Activated naive CD8-positive, alpha-beta T cell treated with anti-CD3 and anti-CD28 coated beads, Interleukin-2, amount 10 ng/mL, durations not matched to agents 7 days and 5 days (primary cell): Measurements from ENCODE around the gene ABCC2. TPM values are rescaled to one million over a fixed set of nuclear protein-coding genes. Genes with fewer than 3 reads are reported as not detected.
"Not testable (repeated sequence)": the region's sequence is repeated elsewhere in the genome, so short reads cannot be mapped to it uniquely, and the experiment has no call there.

ENCODE experiments used
- ATAC-seq: fragments of 150-1000 bp; cut with Tn5 transposase; one replicate; pipeline ENCODE4 v1.10.0; 2021; ENCODE audit warnings: low read depth, moderate library complexity
- POLR2A ChIA-PET: fragments of 350-600 bp; sonication (Branson Sonifier 250); formaldehyde crosslinking; loops from one replicate; lab custom pipeline; 2021; ENCODE audit warnings: antibody characterized with exemption; lab: Charles Lee
- DNase-seq: peaks from one replicate; pipeline ENCODE4 v3.0.0; 2021
- H3K27ac Mint-ChIP-seq: one replicate; pipeline ENCODE4 v1.8.0; 2022; ENCODE audit warnings: mild to moderate bottlenecking, mixed read lengths
- H3K27me3 Mint-ChIP-seq: one replicate; pipeline ENCODE4 v1.8.0; 2022; ENCODE audit warnings: mild to moderate bottlenecking, moderate library complexity, mixed read lengths
- H3K36me3 Mint-ChIP-seq: one replicate; pipeline ENCODE4 v1.8.0; 2021; ENCODE audit warnings: mild to moderate bottlenecking, mixed read lengths
- H3K4me1 Mint-ChIP-seq: one replicate; pipeline ENCODE4 v1.8.0; 2021; ENCODE audit warnings: mixed read lengths
- H3K4me3 Mint-ChIP-seq: one replicate; pipeline ENCODE4 v1.8.0; 2022; ENCODE audit warnings: mild to moderate bottlenecking, moderate library complexity, mixed read lengths
- H3K9me3 Mint-ChIP-seq: one replicate; pipeline ENCODE4 v1.8.0; 2021; ENCODE audit warnings: mixed read lengths
- total RNA-seq, 2 experiments: library from RNA; stranded (reverse); gene quantifications; one replicate each; pipeline ENCODE4 v1.2.3, GENCODE V29; 2021

The ABCC2 gene
- total RNA-seq = 1 to 10 TPM; 2.4 to 2.5 TPM

- POLR2A ChIA-PET = no interaction called here
- Mint-ChIP-seq H3K4me1 (peaks cover 11% of the 10 kb centered on the region), H3K4me3 (no peak within 1 kb of the TSS), H3K27ac (no peak within 1 kb of the TSS), H3K36me3 (no peaks in the 10 kb centered on the region), H3K9me3 (no peaks in the 10 kb centered on the region), H3K27me3 (no peaks in the 10 kb centered on the region)
- no peak for DNase-seq
- ATAC-seq = no peak
These were observed at the start of gene ABCC2 for GRCh38 chr10:99782447-99783286. Gene ABCC2 (plus strand): TSS chr10:99782640. CDS start chr10:99782845, 205 bp downstream.

GRCh38 chr10:99733366-99733765, 49.1 kb upstream of the ABCC2 start:
- no peaks in the 10 kb centered on the region for H3K9me3 Mint-ChIP-seq
- POLR2A ChIA-PET = no interaction called here
- H3K4me3 Mint-ChIP-seq = peak overlapping the region; percentile 79
- ATAC-seq (no peak), DNase-seq (no peak)
- H3K4me1 Mint-ChIP-seq = peaks cover 19% of the 10 kb centered on the region
- H3K27ac Mint-ChIP-seq = peak overlapping the region; percentile 27
- peaks cover 36% of the 10 kb centered on the region for H3K36me3 Mint-ChIP-seq
- H3K27me3 Mint-ChIP-seq = no peaks in the 10 kb centered on the region

GRCh38 chr10:99734111-99734510, 48.3 kb upstream of the ABCC2 start:
- POLR2A ChIA-PET, ATAC-seq, H3K27ac Mint-ChIP-seq, H3K4me3 Mint-ChIP-seq, DNase-seq, H3K27me3 Mint-ChIP-seq, H3K9me3 Mint-ChIP-seq: not testable (repeated sequence)
- Mint-ChIP-seq H3K36me3 (peaks cover 38% of the 10 kb centered on the region), H3K4me1 (peaks cover 19% of the 10 kb centered on the region)

GRCh38 chr10:99740260-99740659, 42.2 kb upstream of the ABCC2 start:
- peaks cover 76% of the 10 kb centered on the region for H3K36me3 Mint-ChIP-seq
- POLR2A ChIA-PET = no interaction called here
- H3K4me1 Mint-ChIP-seq = peaks cover 1% of the 10 kb centered on the region
- H3K27me3 Mint-ChIP-seq = no peaks in the 10 kb centered on the region
- H3K27ac Mint-ChIP-seq = no peak overlapping the region
- DNase-seq (no peak), ATAC-seq (no peak)
- peaks cover 11% of the 10 kb centered on the region for H3K9me3 Mint-ChIP-seq
- no peak overlapping the region for H3K4me3 Mint-ChIP-seq

GRCh38 chr10:99740933-99741559, 41.4 kb upstream of the ABCC2 start:
- DNase-seq (no peak), ATAC-seq (no peak)
- Mint-ChIP-seq H3K27ac (no peak overlapping the region), H3K4me1 (peaks cover 1% of the 10 kb centered on the region), H3K9me3 (peaks cover 11% of the 10 kb centered on the region), H3K27me3 (no peaks in the 10 kb centered on the region), H3K4me3 (no peak overlapping the region), H3K36me3 (peaks cover 77% of the 10 kb centered on the region)
- POLR2A ChIA-PET = no interaction called here

- POLR2A ChIA-PET = interaction anchor here (0.5 to 0.8 kb wide), 3 partner anchors 10 to 15 kb away, joined by 3 to 5 read pairs (median 4); partner anchors contain the start of genes COX15 and CUTC
- no peak overlapping the region for H3K4me3 Mint-ChIP-seq
- DNase-seq (no peak), ATAC-seq (no peak)
- H3K9me3 Mint-ChIP-seq = peaks cover 11% of the 10 kb centered on the region
- H3K36me3 Mint-ChIP-seq = peaks cover 70% of the 10 kb centered on the region
- no peaks in the 10 kb centered on the region for H3K27me3 Mint-ChIP-seq
- H3K27ac Mint-ChIP-seq = no peak overlapping the region
- H3K4me1 Mint-ChIP-seq = peaks cover 3% of the 10 kb centered on the region
These were observed 40.2 kb upstream of the ABCC2 start for GRCh38 chr10:99742254-99742653.

GRCh38 chr10:99742701-99743100, 39.7 kb upstream of the ABCC2 start:
- DNase-seq (no peak), ATAC-seq (no peak)
- peaks cover 3% of the 10 kb centered on the region for H3K4me1 Mint-ChIP-seq
- H3K4me3 Mint-ChIP-seq = no peak overlapping the region
- POLR2A ChIA-PET = interaction anchor here (0.5 to 0.7 kb wide), 3 partner anchors 13 to 471 kb away, joined by 4 to 5 read pairs (median 4); no protein-coding TSS in a partner anchor
- H3K36me3 Mint-ChIP-seq = peaks cover 66% of the 10 kb centered on the region
- H3K27ac Mint-ChIP-seq = no peak overlapping the region
- H3K27me3 Mint-ChIP-seq = no peaks in the 10 kb centered on the region
- H3K9me3 Mint-ChIP-seq = peaks cover 11% of the 10 kb centered on the region

- H3K4me3 Mint-ChIP-seq = no peak overlapping the region
- POLR2A ChIA-PET = no interaction called here
- ATAC-seq (no peak), DNase-seq (no peak)
- peaks cover 5% of the 10 kb centered on the region for H3K4me1 Mint-ChIP-seq
- no peak overlapping the region for H3K27ac Mint-ChIP-seq
- H3K9me3 Mint-ChIP-seq = peaks cover 11% of the 10 kb centered on the region
- peaks cover 63% of the 10 kb centered on the region for H3K36me3 Mint-ChIP-seq
- no peaks in the 10 kb centered on the region for H3K27me3 Mint-ChIP-seq
These were observed 38.6 kb upstream of the ABCC2 start for GRCh38 chr10:99743841-99744240.

GRCh38 chr10:99746166-99746565, 36.3 kb upstream of the ABCC2 start:
- ATAC-seq, H3K27me3 Mint-ChIP-seq, POLR2A ChIA-PET, DNase-seq, H3K27ac Mint-ChIP-seq, H3K4me3 Mint-ChIP-seq, H3K4me1 Mint-ChIP-seq, H3K9me3 Mint-ChIP-seq: not testable (repeated sequence)
- peaks cover 52% of the 10 kb centered on the region for H3K36me3 Mint-ChIP-seq

GRCh38 chr10:99748823-99749451, 33.5 kb upstream of the ABCC2 start:
- DNase-seq (no peak), ATAC-seq (no peak)
- no peak overlapping the region for H3K4me3 Mint-ChIP-seq
- H3K27ac Mint-ChIP-seq = no peak overlapping the region
- peaks cover 4% of the 10 kb centered on the region for H3K4me1 Mint-ChIP-seq
- peaks cover 34% of the 10 kb centered on the region for H3K36me3 Mint-ChIP-seq
- no peaks in the 10 kb centered on the region for H3K9me3 Mint-ChIP-seq
- no peaks in the 10 kb centered on the region for H3K27me3 Mint-ChIP-seq
- POLR2A ChIA-PET = no interaction called here

GRCh38 chr10:99750641-99751040, 31.8 kb upstream of the ABCC2 start:
- no peak overlapping the region for H3K27ac Mint-ChIP-seq
- POLR2A ChIA-PET = no interaction called here
- no peaks in the 10 kb centered on the region for H3K27me3 Mint-ChIP-seq
- ATAC-seq (no peak), DNase-seq (no peak)
- H3K9me3 Mint-ChIP-seq = no peaks in the 10 kb centered on the region
- peaks cover 33% of the 10 kb centered on the region for H3K36me3 Mint-ChIP-seq
- H3K4me3 Mint-ChIP-seq = no peak overlapping the region
- peaks cover 4% of the 10 kb centered on the region for H3K4me1 Mint-ChIP-seq

- Mint-ChIP-seq H3K4me3 (no peak overlapping the region), H3K27ac (no peak overlapping the region), H3K9me3 (no peaks in the 10 kb centered on the region), H3K27me3 (no peaks in the 10 kb centered on the region), H3K36me3 (peaks cover 41% of the 10 kb centered on the region), H3K4me1 (no peaks in the 10 kb centered on the region)
- DNase-seq (no peak), ATAC-seq (no peak)
- POLR2A ChIA-PET = no interaction called here
These were observed 27.8 kb upstream of the ABCC2 start for GRCh38 chr10:99754670-99755069.

GRCh38 chr10:99756159-99756558, 26.3 kb upstream of the ABCC2 start:
- ATAC-seq (no peak), DNase-seq (no peak)
- H3K9me3 Mint-ChIP-seq = no peaks in the 10 kb centered on the region
- no peak overlapping the region for H3K4me3 Mint-ChIP-seq
- POLR2A ChIA-PET = no interaction called here
- no peak overlapping the region for H3K27ac Mint-ChIP-seq
- peaks cover 43% of the 10 kb centered on the region for H3K36me3 Mint-ChIP-seq
- H3K4me1 Mint-ChIP-seq = no peaks in the 10 kb centered on the region
- H3K27me3 Mint-ChIP-seq = no peaks in the 10 kb centered on the region
